ENCODE data around the gene SPTBN2. TPM values are rescaled to one million over a fixed set of nuclear protein-coding genes. Genes with fewer than 3 reads are reported as not detected.

The SPTBN2 gene
- total and polyA plus RNA-seq, 2 of the 8 experiments (the other 6 are each of a cell fraction or from before 2014, with no cell fraction given), result 19.1 to 69.0 TPM

- FAIRE-seq (no peak), DNase-seq (ENCODE audit: low read depth in 1 of 2, low spot score in 2 of 2) (no peak)
- Histone ChIP-seq H3K4ac (replicated peaks; ENCODE audit: insufficient read length, low read depth, low read length) (no peak overlapping the region), H2BK15ac (ENCODE audit: low read length) (no peak overlapping the region), H2AK5ac (ENCODE audit: low read depth, low read length) (no peak overlapping the region), H2BK12ac (ENCODE audit: low read depth, low read length) (no peak overlapping the region), H3K79me1 (ENCODE audit: low read depth, low read length) (no peaks in the 10 kb centered on the region), H3K4me3 (ENCODE audit: extremely low read depth in 1 of 4, insufficient read depth in 2 of 4, low read depth in 3 of 4, low read length in 4 of 4) (no peak overlapping the region), H3K4me1 (replicated peaks in 1 of 4; ENCODE audit: control insufficient read depth in 3 of 4, insufficient read depth in 4 of 4, low read length in 3 of 4) (peaks cover 0 to 3% (median 1%) of the 10 kb centered on the region in 4 experiments; a peak in 2 of 7 replicates), H4K5ac (ENCODE audit: insufficient read length, low read depth, low read length) (no peak overlapping the region), H2BK120ac (replicated peaks; ENCODE audit: low read depth, low read length) (no peak overlapping the region), H4K8ac (ENCODE audit: extremely low read depth, insufficient read depth, low read length) (no peak overlapping the region), H2BK20ac (ENCODE audit: low read length) (no peak overlapping the region), H3K27me3 (replicated peaks in 1 of 4; ENCODE audit: control insufficient read depth in 3 of 4, extremely low read depth in 1 of 4, insufficient read depth in 3 of 4, low read length in 3 of 4) (no peaks in the 10 kb centered on the region), H4K91ac (replicated peaks; ENCODE audit: insufficient read length, low read length) (no peak overlapping the region), H2AFZ (ENCODE audit: low read length) (no peak overlapping the region), H3K9me3 (ENCODE audit: insufficient read depth in 2 of 2, low read depth in 1 of 2, low read length in 1 of 2) (no peaks in the 10 kb centered on the region), H3K79me2 (ENCODE audit: control insufficient read depth in 1 of 2, insufficient read depth in 2 of 2, low read length in 2 of 2) (no peaks in the 10 kb centered on the region), H3K9ac (replicated peaks in 1 of 4; ENCODE audit: extremely low read depth in 1 of 4, low read depth in 3 of 4, low read length in 3 of 4) (no peak overlapping the region), H3K36me3 (ENCODE audit: control insufficient read depth in 2 of 4, insufficient read depth in 4 of 4, low read length in 3 of 4) (peaks cover 33 to 62% (median 56%) of the 10 kb centered on the region in 4 experiments), H3K23me2 (ENCODE audit: low read depth, low read length) (no peaks in the 10 kb centered on the region), H3K23ac (ENCODE audit: insufficient read length) (no peak overlapping the region), H3K18ac (ENCODE audit: extremely low read depth, low read length) (no peak overlapping the region), H3K27ac (ENCODE audit: low read depth, low read length) (no peak overlapping the region), H2BK5ac (ENCODE audit: low read depth, low read length) (no peak overlapping the region), H3K14ac (ENCODE audit: insufficient read length) (no peak overlapping the region), H3K4me2 (ENCODE audit: insufficient read depth in 1 of 2, low read depth in 2 of 2, low read length in 2 of 2) (no peak overlapping the region), H4K20me1 (replicated peaks in 1 of 2; ENCODE audit: control insufficient read depth in 1 of 2, insufficient read depth in 2 of 2, low read length in 2 of 2) (peaks cover 0 to 7% of the 10 kb centered on the region in 2 experiments), H3K56ac (replicated peaks; ENCODE audit: insufficient read length, low read depth, low read length) (no peak overlapping the region)
- POLR2A ChIA-PET (ENCODE audit: partially characterized antibody), result interaction anchor here (1.0 to 1.6 kb wide), 2 partner anchors 13 to 128 kb away, joined by 3 to 4 read pairs; no protein-coding TSS in a partner anchor
- TF ChIP-seq TBP (IDR thresholded peaks at IDR 0.05; ENCODE audit: low read depth, low read length) (no peak), EZH2 (IDR thresholded peaks at IDR 0.05; ENCODE audit: low read depth, low read length, severe bottlenecking) (no peak), E2F6 (IDR thresholded peaks at IDR 0.05) (no peak), GABPA (IDR thresholded peaks at IDR 0.05; ENCODE audit: borderline replicate concordance, insufficient read depth, low read length) (no peak), YY1 (IDR thresholded peaks at IDR 0.05; ENCODE audit: low read depth, low read length) (no peak), SRF (IDR thresholded peaks at IDR 0.05; ENCODE audit: low read depth, low read length) (no peak), CHD2 (IDR thresholded peaks at IDR 0.05; ENCODE audit: low read length) (no peak), JUND (IDR thresholded peaks at IDR 0.05; ENCODE audit: low read length) (no peak), KDM4A (IDR thresholded peaks at IDR 0.05; ENCODE audit: low read depth, low read length, severe bottlenecking) (no peak), CBX5 (IDR thresholded peaks at IDR 0.05; ENCODE audit: low read depth, low read length) (no peak)
- CTCF ChIA-PET (ENCODE audit: partially characterized antibody), result interaction anchor here (0.5 to 7.5 kb wide), 8 partner anchors 14 to 159 kb away, joined by 3 to 90 read pairs (median 4); partner anchors contain the start of gene RCE1
- 94% methylated on average over 20 of the region's 20 CpGs; no CpG with 5 or more reads in 1 of the 2 experiments for WGBS, 2 experiments (ENCODE audit: extremely low coverage in 1 of 2, insufficient coverage in 1 of 2, insufficient read length in 1 of 2, insufficient replicate concordance in 2 of 2, low coverage in 1 of 2, low lambda C conversion rate in 2 of 2, missing lambda C conversion rate in 1 of 2)
Measured at GRCh38 chr11:66692871-66693331, 36.1 kb downstream of the SPTBN2 start.

Data from H1 (cell line).